ENCODE data around the gene CCIN.

CCIN gene

DNA sequence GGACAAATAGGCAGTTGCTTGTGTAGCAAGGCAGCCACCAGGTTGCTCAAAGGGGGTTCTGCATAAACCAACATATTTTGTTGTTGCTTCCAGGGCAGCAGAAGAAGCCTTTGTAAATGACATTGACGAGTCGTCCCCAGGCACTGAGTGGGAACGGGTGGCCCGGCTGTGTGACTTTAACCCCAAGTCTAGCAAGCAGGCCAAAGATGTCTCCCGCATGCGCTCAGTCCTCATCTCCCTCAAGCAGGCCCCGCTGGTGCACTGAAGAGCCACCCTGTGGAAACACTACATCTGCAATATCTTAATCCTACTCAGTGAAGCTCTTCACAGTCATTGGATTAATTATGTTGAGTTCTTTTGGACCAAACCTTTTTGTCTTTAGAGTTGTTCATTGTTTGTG lies 42.3 kb downstream of the CCIN start:
- Histone ChIP-seq H3K9ac (ENCODE audit: low read length) (no peak overlapping the region), H2AFZ (ENCODE audit: low read depth, low read length, severe bottlenecking) (no peak overlapping the region), H3K4me2 (ENCODE audit: low read depth, low read length, poor library complexity, severe bottlenecking) (no peak overlapping the region), H4K20me1 (ENCODE audit: low read depth, low read length) (peaks cover 26% of the 10 kb centered on the region), H3F3A (ENCODE audit: insufficient read depth) (peaks cover 30% of the 10 kb centered on the region), H3K79me2 (ENCODE audit: insufficient read depth, low read length) (peaks cover 65% of the 10 kb centered on the region), H3K9me3 (ENCODE audit: insufficient read depth, low read length) (no peaks in the 10 kb centered on the region), H3K27ac (ENCODE audit: low read depth, low read length) (no peak overlapping the region), H3K36me3 (ENCODE audit: low read length) (peaks cover 56% of the 10 kb centered on the region), H3K9me2 (replicated peaks; ENCODE audit: insufficient read depth, low read length) (no peaks in the 10 kb centered on the region), H3K4me3 (ENCODE audit: insufficient read depth, low read length, poor library complexity, severe bottlenecking) (no peak overlapping the region), H3K27me3 (ENCODE audit: low read length) (no peaks in the 10 kb centered on the region)
- no peak for TF ChIP-seq EZH2phosphoT487 (conservative IDR thresholded peaks at IDR 0.05; ENCODE audit: low read length)
- TF ChIP-seq, protein P1, sequence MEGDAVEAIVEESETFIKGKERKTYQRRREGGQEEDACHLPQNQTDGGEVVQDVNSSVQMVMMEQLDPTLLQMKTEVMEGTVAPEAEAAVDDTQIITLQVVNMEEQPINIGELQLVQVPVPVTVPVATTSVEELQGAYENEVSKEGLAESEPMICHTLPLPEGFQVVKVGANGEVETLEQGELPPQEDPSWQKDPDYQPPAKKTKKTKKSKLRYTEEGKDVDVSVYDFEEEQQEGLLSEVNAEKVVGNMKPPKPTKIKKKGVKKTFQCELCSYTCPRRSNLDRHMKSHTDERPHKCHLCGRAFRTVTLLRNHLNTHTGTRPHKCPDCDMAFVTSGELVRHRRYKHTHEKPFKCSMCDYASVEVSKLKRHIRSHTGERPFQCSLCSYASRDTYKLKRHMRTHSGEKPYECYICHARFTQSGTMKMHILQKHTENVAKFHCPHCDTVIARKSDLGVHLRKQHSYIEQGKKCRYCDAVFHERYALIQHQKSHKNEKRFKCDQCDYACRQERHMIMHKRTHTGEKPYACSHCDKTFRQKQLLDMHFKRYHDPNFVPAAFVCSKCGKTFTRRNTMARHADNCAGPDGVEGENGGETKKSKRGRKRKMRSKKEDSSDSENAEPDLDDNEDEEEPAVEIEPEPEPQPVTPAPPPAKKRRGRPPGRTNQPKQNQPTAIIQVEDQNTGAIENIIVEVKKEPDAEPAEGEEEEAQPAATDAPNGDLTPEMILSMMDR (IDR thresholded peaks at IDR 0.05; ENCODE audit: insufficient read depth, low read length, poor library complexity, severe bottlenecking): no peak

DNA sequence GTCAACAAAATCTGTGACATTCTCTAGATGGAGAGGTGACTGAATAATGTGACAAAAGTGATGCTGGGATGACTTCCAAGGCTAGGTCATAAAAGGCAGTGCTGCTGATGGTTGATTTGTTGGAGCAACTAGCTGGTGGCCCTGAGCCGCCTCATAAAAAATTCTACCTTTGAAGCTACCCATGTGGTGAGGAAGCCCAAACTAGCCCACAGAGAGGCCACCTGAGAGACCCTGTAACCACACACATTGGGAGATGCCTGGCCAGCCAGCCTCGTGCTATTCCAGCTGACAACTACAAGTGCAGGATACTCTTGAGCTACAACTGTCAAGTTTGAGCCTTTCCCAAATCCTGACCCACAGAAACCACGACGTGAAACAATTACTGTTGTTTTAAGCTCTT lies 44.2 kb downstream of the CCIN start:
- no peak overlapping the region for H3K4me3 ChIP-seq (ENCODE audit: insufficient read depth, low read length, poor library complexity, severe bottlenecking)
- H3F3A ChIP-seq (ENCODE audit: insufficient read depth): peaks cover 32% of the 10 kb centered on the region
- TF ChIP-seq EZH2phosphoT487 (conservative IDR thresholded peaks at IDR 0.05; ENCODE audit: low read length): no peak
- TF ChIP-seq, protein P1 (IDR thresholded peaks at IDR 0.05; ENCODE audit: insufficient read depth, low read length, poor library complexity, severe bottlenecking): no peak
- H3K79me2 ChIP-seq (ENCODE audit: insufficient read depth, low read length): peaks cover 46% of the 10 kb centered on the region
- H3K9ac ChIP-seq (ENCODE audit: low read length): no peak overlapping the region
- no peaks in the 10 kb centered on the region for H3K9me3 ChIP-seq (ENCODE audit: insufficient read depth, low read length)
- no peak overlapping the region for H2AFZ ChIP-seq (ENCODE audit: low read depth, low read length, severe bottlenecking)
- no peak overlapping the region for H3K4me2 ChIP-seq (ENCODE audit: low read depth, low read length, poor library complexity, severe bottlenecking)
- no peaks in the 10 kb centered on the region for H3K27me3 ChIP-seq (ENCODE audit: low read length)
- H3K36me3 ChIP-seq (ENCODE audit: low read length): peaks cover 55% of the 10 kb centered on the region
- H3K27ac ChIP-seq (ENCODE audit: low read depth, low read length): no peak overlapping the region
- peaks cover 22% of the 10 kb centered on the region for H4K20me1 ChIP-seq (ENCODE audit: low read depth, low read length)
- H3K9me2 ChIP-seq (replicated peaks; ENCODE audit: insufficient read depth, low read length): no peaks in the 10 kb centered on the region

DNA sequence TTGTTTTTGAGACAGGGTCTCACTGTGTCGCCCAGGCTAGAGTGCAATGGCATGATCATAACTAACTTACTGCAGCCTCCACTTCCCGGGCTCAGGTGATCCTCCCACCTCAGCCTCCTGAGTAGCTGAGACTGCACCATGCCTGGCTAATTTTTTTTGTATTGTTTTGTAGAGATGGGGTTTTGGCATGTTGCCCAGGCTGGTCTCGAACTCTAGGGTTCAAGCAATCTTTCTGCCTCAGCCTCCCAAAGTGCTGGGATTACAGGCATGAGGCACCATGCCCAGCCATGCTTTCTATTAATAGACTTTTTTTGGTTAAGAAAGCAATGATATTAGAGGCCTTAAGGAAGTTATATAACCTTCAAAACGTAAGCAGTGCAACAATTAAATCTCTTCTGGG lies 44.8 kb downstream of the CCIN start:
- Histone ChIP-seq H3K4me2 (ENCODE audit: low read depth, low read length, poor library complexity, severe bottlenecking) (no peak overlapping the region), H3K9ac (ENCODE audit: low read length) (no peak overlapping the region), H4K20me1 (ENCODE audit: low read depth, low read length) (peaks cover 17% of the 10 kb centered on the region), H2AFZ (ENCODE audit: low read depth, low read length, severe bottlenecking) (no peak overlapping the region), H3K9me2 (replicated peaks; ENCODE audit: insufficient read depth, low read length) (no peaks in the 10 kb centered on the region), H3K79me2 (ENCODE audit: insufficient read depth, low read length) (peaks cover 40% of the 10 kb centered on the region), H3K4me3 (ENCODE audit: insufficient read depth, low read length, poor library complexity, severe bottlenecking) (no peak overlapping the region), H3K36me3 (ENCODE audit: low read length) (peaks cover 54% of the 10 kb centered on the region), H3K27me3 (ENCODE audit: low read length) (no peaks in the 10 kb centered on the region), H3K27ac (ENCODE audit: low read depth, low read length) (no peak overlapping the region), H3K9me3 (ENCODE audit: insufficient read depth, low read length) (no peaks in the 10 kb centered on the region), H3F3A (ENCODE audit: insufficient read depth) (peaks cover 32% of the 10 kb centered on the region)
- TF ChIP-seq EZH2phosphoT487 (conservative IDR thresholded peaks at IDR 0.05; ENCODE audit: low read length): no peak
- TF ChIP-seq, protein P1 (IDR thresholded peaks at IDR 0.05; ENCODE audit: insufficient read depth, low read length, poor library complexity, severe bottlenecking): no peak
